Stimulated activated CD8-positive, alpha-beta memory T cell treated with anti-CD3 and anti-CD28 coated beads, Interleukin-7, amount 100 ng/mL, for 24 hours (primary cell): ENCODE measurements around the gene CABCOCO1.

Source experiments
- DNase-seq: peaks from one replicate; pipeline ENCODE4 v3.0.0-alpha.2; 2020; ENCODE audit warnings: low read depth

The CABCOCO1 gene

DNA sequence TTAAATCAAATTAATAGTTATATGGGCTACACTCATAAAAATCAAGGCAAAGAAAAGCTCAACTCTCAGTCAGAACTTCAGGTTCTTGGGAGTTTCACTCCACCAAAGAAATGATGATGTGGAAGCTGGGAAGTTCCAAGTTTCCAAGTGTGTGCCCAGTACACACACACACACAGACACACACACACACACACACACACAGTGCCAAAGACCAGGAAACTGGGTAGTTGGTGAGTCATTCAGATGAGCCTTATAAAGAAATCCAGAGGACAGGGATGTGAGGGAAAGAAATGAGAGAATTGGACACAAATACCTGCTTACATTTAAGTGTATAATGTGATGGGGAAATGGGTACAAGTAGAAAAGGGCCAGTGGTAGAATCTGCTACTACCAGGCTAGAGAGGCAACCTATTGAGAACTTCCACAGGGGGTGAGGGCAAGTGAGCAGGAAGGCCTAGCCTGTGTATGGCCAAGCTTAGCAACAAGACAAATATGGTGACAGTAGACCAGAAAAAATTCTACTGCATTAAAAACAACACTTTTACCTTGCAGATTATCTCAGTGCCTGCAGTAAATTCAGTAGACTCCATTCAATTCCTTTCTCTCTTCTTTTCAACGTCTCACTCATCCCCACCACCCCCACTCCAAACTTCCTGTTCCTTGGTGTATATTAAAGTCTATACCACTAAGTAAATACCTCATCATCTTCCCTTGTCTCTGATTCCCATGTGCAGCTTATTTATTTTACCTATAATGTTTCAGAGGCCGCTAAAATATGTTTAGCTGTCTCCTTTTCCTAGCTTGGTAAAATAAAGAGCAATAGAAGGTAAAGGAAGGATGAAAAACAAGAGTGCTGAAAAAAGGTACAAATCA is 95.0 kb downstream of the CABCOCO1 start:
- no peak for DNase-seq

DNA sequence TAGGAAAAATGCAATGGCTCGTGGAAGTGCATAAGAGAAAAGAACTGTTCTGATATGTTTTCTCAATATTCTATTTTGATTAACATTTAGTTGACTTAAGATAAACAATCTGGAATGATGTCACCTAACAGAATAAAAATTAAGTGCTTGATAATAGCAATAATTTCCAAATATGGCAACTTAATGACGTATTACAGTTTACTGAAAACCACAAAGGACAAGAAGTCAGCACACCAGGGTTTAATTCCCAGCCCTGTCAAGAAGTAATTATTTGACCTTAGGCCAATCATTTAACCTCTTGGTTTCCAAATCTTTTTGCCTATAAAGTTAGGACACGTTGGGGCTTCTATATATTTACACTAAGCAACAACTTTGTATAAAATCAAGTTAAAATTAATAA is 95.7 kb downstream of the CABCOCO1 start:
- no peak for DNase-seq

DNA sequence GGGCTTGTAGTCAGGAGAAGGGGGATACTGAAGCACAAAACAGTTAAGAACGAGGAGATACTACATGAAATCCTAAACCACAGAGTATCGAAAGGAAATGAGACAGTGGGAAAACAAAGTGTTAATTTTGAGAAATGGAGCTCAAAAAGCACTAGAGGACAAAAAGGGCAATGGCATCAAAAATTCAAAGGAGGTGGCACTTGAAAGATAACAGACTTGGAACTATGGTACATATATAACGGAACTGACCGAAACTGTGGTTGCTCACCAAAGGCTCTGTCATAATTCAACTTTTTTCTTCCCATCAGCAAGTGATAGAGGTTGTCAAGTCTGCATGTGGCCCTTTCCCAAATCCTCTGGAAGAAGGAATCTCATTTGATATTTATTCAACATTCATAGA is 97.0 kb downstream of the CABCOCO1 start:
- DNase-seq: no peak

DNA sequence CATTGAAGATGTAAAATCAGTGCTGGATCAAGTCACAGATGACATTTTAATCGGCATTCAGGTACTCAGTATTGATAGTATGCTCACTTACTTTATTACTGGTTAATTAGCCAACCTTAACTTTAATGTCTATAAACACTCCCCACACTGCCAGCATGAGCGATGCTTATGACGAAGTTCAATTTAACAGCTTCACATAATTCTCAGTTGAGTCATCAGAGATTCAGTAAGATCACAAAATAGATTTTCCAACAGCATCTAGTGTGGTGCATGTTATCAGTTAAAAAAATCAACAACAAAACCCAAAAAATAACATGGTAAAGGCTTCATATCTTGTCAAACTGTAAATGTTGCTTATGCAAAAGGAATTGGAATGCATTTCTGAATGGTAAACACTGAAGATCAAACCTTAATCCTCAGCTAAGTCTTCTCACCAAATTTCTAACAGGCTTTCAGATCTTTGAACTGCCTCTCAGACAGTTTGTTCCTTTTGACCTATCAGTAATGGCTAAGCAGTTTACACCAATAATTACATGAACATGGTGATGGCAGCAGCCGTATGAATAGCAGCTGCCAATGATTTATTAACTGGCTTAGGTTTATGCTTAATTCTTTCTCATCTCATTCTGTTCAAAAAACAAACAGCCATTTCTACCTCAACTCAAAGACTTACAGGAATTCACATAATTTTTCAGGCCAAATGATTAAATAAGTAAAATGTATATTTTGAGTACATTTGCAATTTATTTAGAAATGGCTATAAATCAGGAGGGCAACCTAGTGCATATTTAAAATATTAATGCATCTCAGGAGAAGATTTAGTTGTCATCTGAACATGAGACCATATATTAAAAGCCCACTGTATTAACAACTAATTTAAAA is 98.5 kb downstream of the CABCOCO1 start:
- no peak for DNase-seq

DNA sequence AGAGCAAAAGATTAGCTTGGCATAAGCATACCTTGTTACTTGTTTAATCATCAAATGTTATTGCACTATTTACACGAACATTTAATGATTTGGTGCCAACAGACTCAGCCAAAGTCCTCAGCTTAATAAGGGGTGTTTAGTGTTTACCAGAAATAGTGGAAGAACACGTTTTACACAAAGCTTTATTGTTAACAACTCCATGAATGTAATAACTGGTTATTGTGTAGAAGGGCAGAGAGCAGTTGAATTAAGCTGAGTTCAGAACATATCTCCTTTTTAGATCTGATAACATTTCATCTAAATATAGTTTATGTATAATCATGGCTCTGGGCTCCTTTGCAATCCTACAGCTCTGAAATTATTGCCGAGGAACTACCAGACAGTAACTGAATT is 99.1 kb downstream of the CABCOCO1 start:
- no peak for DNase-seq

DNA sequence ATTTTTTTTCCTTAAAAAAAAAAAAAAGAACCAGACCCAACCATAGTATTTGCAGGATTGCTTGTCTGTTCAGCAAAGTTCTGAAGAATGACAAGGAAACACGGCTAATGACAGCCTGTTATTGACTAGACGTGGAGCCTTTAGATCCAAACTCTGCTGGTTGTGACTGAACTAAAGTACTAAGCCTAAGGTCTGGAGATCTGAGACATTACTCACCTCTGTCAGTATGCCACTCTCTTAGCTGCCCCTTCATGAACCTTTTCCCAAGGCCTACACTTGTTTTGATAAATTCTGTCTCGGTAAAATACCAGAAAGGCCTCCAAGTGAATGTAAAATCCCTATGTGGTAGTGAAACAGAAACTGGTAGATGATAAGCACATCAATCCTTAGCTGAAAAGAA is 101.0 kb downstream of the CABCOCO1 start:
- DNase-seq: no peak

DNA sequence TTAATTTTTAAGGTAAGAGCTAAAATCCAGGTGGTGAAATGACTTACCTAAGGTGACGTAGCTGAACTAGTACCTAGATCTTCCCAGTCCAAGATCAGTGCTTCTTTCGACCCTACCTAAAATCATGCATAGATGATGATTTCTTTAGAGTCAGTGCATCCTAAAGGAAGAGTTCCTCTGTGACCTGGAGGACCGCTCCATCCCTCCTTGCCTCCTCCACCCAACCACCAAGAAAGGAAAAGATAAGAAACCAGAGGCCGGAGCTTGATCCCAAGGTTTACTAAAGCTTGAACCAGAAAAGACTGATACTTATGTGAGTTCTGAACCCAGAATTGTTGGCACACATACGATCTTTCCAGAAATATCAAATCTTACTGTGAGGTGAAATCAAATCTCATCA is 101.8 kb downstream of the CABCOCO1 start:
- DNase-seq: no peak

DNA sequence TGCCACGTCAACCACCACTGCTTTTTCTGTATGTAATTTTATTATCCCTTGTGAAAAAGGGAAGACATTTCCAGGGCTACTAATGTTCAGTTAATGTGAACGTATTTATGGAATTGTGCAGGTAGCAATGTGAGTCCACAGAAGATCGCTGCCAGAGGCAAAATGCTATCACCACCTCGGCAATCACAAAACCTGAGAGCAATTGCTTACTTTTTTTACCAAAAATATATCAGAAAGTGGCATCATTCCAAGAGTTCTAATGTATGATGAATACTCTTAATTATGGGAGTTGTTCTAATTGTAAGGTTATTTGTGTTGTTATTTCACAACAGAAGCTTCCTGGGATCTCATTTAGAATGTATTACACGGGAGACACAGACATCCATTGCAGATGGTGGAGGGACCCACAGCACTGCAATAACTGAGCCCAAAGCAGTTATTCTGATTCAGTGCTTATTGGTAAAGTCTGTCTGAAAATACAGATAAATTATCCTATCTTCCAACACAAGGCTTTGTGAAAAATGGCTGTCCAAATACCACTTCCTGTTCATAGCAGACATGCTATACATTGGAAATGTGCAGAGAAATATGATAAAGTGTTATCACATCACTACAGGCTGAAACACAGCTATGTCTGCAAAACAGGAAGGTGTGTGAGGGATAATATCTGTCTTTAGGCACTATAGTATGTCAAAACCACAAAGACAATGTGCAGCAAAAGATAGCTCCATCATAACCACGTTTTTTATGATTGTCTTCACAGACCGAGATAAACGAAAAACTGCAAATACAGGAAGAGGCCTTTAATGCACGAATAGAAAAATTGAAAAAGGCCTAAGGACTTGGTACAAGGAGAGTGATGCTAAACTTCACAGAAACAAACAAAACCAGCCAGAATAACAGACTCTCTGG is 102.7 kb downstream of the CABCOCO1 start:
- DNase-seq: no peak

DNA sequence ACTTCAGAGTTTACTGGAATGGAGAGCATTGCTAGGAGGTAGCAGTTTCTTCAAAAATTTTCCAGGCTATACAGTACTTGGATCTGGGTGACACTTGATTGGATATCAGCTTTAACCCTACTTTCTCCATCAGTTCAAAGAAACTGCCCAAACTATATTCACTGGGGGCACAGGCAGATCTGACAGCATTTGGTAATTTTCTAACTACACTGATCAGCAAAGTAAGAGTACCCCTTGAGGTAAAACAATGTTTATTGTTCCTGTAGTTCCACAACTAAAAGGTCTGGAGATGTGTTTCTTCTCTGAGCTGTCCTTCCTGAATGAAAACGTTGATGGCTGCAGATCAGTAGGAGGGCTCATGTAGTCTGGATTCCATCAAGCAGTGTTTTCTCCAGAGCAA is 104.2 kb downstream of the CABCOCO1 start:
- DNase-seq: no peak

DNA sequence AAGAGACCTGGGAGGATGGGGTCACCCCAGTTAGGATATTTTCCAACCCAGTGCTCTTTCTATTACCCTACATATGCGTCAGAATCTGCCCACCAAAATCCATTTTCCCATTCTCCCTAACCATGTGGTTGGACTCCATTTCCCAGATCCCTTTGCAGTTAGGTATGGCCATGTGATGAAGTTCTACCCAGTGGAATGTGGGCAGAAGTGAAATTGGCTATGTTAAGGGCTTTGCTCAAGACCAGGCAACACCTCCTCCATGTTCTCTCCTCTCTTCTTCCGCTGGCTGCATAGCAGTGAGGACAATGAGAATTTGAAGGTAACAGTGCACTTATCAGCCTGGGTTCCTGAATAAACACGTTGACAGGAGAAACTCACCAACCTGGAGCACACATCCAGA is 111.3 kb downstream of the CABCOCO1 start:
- DNase-seq: no peak

DNA sequence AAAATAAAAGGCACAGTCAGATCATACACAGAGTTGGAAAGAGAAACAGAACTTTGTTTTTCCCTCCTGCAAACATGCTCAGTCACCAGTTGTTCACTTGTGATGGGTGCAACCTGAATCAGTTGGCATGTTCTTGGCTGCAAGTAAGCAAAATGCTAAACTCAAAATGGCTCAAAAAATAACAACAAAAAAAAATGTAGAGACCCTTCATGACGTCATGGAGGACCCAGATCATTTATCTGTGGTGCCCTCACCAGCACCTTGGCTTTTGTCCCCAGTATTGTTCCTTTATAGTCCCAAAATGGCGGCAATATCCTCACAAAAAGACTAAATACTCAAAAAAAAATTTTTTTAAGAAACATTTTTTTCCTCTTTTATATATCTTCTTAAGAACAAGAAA is 112.4 kb downstream of the CABCOCO1 start:
- no peak for DNase-seq

DNA sequence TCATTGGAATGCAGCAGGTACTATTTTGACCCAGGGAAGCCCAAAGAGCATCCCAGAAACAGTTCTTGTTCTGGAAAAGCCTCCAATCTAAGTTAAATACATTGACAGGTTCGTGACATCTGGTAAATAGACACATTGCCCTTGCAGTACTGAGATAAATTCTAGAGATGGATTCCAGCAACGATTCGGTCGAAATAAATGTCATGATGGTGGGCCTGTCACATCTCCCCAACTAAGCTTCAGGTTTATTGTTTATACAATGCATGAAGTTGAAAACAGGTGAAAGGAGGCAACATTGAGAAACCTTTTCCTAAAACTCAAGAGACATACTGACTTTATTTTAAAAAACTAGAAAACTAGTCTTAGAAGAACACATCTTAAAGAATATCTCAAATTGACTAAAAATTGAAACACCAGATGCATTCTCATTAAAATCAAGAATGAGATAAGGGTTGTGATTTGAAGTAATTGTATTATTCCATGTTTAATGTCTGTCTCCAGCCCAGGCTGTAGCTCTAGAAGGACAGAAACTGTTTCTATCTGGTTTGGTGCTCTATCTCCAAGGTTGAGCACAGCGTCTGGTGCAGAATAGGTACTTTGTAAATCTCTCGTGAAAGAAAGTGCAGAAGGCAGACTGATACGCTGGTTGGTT is 114.0 kb downstream of the CABCOCO1 start:
- no peak for DNase-seq

DNA sequence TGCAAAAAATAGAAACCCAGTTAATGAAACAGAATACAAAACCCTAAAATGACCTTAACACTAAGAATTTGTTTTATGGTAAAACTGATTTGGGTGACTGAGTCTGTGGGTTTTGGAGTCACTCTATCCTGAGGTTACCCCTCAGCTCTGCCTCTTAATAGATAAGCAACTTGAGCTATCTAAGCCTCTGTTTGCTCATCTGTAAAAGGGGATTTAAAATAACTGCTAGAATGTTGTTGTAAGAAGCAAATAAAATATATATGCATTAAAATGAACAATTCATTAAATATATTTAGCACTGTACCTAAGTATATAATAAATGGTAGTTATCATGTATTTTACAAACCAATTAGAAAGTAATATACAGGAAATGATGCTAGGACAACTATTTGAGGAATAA is 115.4 kb downstream of the CABCOCO1 start:
- no peak for DNase-seq

DNA sequence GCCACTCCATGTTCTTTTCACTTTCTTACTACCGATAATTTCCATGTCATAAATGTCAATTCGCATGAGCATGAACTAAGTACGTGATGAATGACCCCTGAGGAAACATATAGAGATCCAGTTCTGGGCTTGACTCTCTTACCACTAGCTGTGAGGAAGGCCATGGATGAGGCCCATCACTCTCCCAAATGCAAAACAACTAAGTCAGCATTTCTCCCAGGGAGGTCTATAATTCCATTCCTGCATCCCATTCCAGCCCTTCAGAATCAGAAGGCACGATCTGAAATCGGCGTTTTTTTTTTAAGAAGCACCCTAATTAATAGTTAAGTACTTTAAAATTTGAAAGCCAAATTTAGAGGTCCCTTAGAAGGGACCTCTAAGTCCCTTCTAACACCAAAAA is 116.5 kb downstream of the CABCOCO1 start:
- no peak for DNase-seq

DNA sequence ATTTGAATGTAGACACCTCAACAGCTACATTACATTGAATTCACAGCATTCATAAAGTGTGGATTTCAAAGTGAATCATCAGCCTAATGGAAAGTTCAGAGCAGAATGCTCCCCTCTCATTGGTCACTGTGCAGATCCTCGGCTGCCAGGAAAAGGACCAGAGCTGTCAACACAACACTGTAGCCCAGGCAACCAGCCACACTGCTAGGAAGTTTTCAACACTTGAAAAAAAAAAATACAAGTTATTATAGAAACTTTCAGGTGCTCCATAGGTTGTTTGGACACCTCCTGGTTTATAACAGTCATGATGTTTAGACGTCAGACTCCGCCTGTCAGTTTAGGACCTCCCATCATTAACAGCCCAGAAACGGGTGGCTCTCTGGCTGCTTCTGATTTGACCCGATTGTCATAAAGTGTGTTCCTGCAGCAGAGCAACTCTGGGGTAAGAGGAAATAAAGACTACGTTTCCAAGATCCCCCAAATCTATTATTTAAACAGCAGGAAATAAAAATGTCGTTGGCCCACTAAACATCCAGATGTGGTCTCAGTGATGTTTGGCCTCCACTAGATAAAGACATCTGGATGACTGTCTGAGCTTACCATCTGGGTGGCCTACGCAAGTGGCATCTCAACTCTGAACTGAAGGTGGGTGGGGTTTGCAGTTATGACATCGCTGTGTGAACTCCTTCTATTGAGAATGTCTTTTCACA is 117.4 kb downstream of the CABCOCO1 start:
- DNase-seq: no peak

DNA sequence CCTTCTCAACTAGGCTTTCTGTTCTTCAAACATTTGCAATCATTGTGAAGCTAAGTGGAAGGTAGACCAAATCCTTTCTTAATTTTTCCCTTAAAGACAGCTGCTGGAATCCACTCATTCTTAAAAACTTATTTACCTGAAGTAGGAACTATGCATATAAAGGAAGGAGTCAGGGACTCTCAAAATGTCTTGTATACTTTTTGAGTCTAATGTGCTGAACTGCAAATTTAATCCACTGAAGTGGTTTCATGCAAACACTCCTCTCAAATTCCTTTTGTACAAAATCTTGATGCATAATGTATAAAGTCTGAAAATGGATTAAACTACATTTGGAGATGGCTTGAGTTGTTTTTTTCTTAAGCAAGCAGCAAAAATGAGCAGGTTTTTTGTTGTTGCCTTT is 118.0 kb downstream of the CABCOCO1 start:
- DNase-seq: no peak

DNA sequence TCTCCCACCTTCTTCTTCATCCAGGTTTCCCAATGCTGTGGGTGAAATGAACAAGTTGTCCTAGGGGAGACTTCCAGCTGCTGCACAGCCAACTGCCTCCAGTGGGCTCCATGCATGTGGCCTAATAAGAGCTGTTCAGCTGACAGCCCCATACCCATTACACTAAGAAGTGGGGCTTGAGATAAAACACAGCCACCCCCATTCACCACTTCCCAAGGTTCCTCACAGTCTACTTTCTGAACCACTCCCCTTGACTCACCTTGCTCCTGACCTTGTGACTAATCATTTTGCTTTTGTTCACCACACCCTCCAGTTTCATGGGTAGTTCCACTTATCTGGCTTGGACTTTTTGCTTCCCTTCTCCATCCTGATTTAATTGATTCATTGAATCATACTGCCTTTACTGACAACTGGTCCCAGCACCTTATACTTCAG is 119.3 kb downstream of the CABCOCO1 start:
- DNase-seq: no peak

DNA sequence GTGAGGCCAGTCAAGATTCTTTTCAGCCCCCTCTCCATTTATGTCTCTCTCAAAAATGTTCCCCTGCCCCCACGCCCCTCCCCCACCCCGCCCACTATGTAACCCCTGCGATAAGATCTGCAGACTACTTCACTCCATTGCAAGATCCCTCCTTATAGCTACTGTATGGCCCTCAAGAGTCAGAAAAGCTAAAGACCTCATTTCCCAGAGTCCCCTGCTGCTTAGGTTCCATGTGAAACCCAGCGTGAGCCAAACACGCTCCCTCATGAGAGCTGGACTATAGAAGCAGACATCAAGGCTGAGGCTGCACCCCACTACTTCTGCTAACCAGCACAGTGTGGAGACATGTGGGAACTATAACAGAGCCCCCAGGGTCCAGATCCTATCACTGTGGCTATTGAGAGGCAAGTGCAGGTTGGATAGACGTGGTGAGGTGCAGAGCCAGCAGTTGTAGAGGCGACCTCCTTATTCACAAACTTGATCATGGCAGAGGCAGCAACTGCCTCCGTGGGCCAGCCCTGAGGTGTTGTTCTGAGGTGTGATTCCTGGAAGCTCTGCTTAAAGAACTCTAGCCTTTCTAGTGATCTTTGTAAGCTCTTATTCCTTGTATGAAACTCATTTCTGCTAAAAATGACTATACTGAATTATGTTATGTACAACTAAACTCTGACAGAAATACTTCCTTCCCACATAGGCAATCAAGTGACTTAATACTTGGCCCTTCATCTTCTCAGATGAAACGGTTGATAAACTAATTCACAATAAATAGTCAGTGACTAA is 121.8 kb downstream of the CABCOCO1 start:
- DNase-seq: no peak

DNA sequence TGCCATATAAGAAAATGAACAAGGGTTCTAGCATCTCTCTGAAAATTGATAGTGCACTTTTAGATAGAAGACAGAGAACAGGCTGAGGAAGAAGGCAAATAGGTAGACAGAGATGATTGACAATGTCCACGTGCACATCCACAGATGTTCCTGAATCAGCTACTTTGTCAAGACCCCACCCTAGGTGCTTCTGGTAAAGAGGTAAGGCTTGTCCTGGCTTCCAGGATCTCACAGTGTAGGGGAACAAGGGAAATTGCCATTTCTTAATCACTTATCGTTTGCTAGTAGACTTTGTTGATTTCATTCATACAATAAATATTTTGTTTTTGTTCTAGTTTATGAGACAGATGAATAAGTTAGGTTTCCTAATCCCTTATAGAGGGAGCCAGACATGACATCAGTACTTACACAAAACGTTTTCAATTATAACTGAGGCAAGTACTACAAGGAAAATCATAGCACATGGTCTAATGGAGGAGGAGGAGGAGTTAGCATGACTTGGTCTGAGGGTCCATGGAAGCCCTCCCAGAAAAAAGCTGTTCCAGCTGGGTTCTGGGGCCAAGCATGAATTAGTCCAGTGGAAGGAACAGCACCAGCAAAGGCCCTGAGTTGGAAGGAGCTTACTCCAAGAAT is 122.9 kb downstream of the CABCOCO1 start:
- no peak for DNase-seq

DNA sequence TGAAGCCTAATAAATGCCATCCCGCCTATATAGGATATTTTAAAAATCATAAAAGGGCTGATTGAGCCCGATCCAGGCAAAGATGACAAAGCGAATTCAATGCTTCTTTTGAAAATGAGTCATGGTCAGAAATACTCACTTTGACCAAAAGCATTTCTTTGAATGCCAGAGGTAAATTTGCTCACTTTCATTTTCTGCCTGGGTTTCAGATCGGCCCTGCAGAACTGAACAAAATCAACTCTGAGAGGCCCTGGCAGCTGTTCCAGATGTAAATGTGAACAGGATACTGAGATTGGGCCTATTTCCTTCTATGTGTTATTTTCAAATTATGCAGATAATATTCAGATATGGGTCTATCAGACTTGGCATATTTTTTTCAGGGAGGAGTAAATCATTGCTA is 124.0 kb downstream of the CABCOCO1 start:
- no peak for DNase-seq
